ENCODE results near the gene NCK2.
"Not testable (repeated sequence)": the region's sequence is repeated elsewhere in the genome, so short reads cannot be mapped to it uniquely, and the experiment has no call there.

The NCK2 gene

DNA sequence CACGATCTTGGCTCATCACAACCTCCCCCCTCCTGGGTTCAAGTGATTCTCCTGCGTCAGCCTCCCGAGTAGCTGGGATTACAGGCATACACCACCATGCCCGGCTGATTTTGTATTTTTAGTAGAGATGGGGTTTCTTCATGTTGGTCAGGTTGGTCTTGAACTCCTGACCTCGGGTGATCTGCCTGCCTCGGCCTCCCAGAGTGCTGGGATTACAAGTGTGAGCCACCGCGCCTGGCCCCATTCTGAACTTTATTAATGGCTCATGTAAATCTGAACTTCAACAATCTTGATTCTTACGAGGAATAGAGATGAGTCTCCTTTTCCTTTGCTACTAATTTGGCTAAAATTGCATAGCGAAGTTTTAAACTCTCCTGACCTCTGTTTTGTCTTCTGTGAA is 12.2 kb downstream of the NCK2 start:
- DNase-seq: not testable (repeated sequence)

DNA sequence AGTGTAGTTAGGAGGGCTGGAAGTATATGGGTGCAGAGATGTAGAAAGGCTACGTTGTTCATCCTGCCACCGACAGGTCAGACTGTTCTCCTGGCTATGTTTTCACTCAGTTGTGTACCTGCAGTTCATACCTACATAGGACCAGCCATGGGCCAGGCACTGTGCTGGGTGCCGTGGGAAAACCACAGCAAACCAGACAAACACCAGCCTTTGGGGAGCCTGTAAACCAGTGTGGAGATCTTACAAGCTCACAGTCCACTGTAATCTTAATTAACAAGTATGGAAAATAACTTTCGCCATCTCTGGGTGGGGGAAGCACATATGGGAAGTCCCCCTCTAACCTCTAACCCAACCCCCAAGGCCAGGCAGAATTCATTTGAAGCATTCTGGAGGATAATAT is 12.7 kb downstream of the NCK2 start:
- DNase-seq: no peak

DNA sequence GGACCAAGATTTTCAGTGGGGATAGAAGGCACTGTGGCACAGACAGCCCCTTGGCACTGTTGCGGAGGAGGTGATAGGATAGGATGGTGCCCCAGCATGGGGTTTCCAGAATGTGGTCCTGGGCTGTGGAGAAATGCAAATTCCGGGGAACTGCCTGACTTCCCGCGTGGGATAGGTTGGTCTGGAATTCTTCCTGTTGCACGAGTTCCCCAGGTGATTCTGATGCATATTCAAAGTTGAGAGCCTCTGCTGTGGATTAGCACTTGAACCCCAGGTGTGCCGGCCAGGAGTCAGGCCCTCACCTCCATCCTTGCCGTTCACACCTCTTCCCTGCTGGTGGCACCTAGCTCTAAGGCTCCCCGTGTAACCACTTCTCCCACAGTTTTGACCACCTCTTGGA is 15.5 kb downstream of the NCK2 start:
- no peak for DNase-seq

DNA sequence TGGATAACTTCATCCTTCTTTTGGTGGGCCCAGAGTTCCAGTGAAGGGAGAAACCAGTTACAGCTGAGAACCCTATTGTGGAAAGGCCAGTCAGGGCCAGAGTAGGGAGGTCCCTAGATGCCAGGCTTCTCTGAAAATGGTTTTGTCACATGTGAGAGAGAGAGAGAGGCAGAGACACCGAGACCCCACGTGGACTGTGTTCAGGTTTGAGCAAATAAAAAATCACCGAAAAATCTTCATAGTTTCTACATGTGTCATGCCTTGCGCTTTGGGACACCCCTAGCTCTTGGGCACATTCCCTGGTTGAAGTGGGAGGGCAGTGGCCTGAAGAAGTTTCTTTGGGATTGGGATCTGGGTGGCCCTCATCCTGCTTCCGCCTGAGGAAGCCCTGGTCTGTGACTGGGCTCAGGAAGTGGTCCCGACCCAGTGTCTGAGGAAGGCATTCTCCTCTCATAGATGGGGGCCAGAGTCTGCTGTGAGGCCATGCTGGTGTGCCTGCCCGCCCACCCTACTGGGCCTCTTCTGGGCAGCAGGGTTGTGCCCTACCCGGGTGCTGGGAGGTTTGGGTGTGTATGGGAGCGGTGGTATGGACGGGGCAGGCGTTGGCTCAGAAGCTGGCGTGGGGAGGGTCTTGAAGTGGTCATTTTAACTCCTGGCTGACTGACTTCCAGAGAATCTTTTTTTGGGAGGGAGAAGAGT is 16.1 kb downstream of the NCK2 start:
- DNase-seq: no peak

DNA sequence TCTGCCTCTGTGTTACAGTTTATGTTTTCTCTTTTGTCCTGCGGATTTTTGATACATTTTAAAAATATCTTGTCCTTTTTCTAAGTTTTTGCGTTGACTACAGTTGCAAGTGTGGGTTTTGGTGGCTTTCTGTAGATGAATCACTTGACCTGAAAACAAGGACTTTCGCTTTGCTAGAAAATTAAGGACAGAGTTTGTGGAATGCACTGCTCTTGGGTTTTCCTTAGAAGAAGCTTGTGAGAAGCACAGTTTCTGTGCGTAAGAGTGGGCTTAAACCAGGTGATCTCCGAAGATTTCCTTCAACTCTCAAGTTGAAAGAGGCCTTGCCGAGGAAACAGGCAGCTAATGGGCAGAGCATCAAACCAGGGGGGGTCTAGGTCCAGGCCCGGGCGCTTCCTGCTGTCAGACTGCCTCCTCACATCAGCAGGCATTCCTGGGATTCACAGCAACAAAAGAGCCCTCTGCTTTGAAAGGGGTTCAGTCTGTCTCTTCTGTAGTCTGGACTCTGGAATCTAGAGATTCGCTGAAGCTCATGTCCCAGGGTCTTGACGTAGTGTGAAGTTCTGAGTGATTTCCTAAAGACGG is 17.3 kb downstream of the NCK2 start:
- no peak for DNase-seq

DNA sequence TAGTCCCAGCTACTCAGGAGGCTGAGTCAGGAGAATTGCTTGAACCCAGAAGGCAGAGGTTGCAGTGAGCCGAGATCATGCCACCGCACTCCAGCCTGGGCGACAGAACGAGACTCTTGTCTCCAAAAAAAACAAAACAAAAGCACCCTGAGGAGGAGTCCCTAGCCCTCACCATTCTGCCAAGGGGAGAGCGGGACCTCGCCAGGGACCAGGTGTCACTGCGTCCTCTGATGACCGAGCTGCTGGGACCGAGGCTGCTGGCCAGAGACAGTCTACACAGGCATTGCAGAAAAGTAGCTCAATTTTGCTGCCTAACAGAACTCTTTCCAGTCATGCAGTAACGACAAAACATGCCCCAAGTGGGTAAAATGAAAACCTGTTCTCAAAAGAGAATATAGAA is 18.4 kb downstream of the NCK2 start:
- DNase-seq: no peak

DNA sequence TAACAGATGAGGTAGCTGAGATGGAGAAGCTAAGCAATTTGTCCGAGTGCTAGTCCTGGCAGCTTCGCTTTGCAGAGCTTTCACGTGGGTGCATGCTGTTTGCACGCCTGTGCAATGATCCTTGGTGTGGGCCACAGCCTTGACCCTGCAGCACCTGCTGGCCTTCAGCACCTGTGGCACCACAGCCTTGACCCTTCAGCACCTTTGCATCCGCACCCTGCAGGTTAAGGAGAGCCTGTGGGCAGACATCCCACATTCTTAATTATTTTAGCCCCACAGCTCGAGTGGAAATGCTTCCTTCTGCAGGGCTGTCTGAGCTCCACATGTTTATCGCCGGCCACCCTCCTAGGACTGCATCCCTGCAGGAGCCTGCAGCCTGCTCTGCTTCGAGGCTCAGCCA is 19.3 kb downstream of the NCK2 start:
- no peak for DNase-seq

DNA sequence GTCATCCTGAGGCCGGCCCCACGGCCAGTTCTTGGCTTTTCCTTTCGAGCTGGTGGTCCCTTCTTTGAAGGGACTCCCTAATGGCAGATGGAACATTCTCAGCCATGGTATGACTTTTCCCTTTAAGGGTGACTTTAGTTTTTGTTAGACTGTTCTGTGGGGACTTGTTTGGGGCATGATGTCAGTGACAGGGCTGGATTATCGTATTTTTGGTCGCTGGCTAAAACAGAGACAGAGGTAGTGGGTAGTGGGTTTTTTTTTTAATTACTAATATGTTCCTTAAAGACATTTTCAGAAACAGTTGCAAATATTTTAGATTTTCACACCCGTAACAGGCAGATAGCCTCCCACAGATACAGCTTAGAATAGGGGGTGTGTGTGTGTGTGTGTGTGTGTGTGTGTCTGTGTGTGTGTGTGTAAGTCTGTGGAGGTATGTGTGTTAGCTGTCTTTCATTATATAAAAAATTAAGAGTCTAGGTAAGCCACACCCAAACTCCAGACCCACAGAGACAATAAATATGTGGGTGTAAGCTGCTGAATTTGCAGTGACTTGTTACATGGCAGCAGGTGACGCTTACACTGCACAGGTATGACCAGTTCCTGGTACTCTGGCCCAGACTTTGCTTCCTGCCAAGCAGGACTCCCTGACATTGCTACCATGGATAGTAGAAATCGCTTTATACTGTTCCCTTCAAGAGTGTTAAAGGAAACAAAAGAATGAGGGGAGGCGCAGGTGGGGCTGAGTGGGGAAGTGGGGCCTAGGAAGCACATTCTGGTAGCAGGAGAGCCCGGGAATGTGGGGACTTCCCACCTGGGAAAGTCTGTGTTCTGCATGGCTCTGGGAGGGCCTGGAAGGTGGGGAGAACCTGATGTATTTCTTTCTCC is 20.9 kb downstream of the NCK2 start:
- DNase-seq: no peak

DNA sequence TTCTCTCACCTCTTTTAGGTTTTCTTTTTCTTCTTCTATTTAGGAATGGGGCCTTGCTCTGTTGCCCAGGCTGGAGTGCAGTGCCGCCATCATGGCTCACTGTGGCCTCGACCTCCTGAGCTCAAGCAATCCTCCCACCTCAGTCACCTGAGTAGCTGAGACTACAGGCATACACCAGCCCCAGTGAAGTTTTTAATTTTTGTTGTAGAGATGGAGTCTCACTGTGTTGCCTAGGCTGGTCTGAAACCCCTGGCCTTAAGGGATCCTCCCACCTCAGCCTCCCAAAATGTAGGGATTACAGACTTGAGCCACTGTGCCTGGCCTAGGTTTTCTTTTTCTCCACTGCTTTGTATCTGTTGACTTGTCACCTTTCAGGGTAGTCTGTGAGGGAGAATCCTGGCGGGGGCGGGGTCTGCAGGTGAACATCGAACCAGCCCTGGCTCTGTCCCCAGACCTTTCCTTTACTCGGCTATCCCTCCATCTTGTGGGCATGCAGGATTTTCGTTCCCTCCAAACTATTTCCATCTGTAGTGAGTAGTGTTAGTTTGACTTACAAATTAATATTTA is 21.7 kb downstream of the NCK2 start:
- DNase-seq: no peak

DNA sequence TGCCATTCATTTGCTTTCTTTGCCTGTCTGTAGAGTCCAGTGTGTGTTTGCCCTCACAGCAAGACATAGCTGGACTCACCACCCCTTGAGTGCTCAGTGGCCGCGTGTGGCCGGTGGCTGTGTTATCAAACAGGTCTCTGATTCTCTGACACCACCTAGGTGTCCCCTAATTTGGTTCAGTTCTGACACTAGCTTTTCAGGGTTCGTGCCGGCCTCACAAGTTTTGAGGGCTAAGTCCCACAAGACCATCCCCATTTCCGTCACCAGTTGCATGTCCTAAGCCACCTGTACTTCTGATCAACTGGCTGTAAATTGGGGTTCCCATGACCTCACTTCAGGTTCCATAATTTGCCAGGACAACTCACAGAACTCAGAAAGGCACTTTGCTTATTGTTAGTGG is 23.5 kb downstream of the NCK2 start:
- no peak for DNase-seq

DNA sequence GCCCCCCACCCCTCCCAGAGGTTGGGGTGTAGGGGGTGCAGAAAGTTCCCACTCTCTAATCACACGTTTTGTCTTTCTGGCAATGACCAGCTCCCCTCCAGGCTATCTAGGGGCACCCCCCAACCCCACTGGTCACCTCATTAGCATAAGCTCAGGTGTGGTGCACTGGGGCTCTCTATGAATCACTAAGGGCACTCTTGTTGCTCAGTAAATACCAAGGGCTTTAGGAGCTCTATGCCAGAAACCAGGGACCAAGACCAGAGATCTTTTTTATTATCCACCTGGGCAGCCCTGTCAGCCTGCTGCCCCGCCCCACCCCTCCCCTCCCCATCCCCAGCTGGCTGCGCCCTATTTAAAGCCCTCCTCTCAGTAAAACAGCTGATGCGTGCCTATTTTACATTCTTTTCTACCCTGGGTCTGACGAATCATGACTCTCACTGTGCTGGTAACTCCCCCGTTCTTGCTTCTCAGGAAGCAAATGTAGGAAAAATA is 24.3 kb downstream of the NCK2 start:
- DNase-seq: peak in 1 of 3 experiments; percentile 2

DNA sequence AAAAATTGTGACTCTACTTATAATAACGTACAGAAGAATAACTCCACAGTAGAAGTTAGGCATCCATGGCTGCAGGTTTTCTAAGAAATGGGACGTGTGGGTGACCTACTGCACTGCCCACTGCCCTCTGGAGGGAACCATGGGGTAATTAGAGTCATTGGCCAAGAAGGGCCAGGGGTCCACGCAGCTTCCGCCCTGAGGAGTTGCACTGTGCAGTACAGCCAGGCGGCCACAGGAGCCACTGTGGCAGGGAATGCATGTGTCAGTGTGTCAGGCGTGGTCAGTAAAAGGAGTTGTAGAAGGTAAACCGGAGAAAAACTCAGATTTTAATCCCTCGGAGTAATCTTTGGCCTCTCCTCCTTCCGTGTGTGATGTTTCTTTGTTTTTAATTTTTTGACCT is 24.8 kb downstream of the NCK2 start:
- no peak for DNase-seq

DNA sequence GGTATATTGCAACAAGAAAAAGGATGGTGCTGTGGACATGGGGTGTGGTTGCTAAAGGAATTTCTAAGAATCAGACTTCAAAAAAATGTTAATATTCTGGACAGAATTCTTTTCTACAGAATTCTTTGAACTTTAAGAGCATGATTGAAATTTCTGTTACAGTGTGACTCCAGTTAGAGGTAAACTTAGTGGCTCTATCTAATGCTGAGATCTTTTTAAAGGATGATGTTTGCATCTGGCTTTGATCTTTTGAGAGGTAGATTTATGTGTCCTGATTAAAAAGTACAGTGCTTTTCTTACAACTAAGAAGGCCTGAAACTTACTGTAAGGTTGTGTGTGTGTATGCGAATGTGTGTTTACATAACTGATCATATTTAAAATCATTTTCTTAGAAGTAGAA is 25.4 kb downstream of the NCK2 start:
- no peak for DNase-seq

DNA sequence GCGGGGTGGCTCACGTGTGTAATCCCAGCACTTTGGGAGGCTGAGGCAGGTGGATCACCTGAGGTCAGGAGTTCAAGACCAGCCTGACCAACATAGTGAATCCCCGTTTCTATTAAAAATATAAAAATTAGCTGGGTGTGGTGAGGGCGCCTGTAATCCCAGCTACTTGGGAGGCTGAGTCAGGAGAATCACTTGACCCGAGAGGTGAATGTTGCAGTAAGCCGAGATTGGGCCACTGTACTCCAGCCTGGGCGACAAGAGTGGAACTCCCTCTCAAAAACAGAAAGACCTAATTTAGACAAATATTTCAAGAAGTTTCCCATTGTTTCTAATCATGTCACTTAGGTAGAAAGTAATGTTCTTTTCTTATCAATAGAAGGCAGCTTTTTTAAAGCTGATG is 26.6 kb downstream of the NCK2 start:
- DNase-seq: not testable (repeated sequence)

DNA sequence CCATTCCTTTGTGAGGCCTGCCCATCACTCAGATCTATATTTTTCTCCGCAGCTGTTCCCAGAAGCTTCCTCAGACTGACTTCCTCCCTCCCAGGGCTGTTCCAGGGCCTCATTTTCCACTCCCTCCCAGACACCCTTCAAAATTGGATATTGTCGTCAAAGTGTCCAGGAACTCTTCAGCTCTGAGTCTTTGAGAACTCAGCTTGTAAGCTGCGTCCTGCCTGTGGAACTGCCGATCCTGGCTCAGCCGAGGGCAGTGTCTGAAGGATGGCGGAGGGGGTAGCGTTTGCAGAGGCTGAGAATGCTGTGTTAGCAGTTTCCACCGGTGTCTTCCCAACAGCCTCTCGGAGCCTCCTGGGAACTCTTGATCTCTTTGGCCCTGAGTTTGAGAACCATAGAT is 27.1 kb downstream of the NCK2 start:
- no peak for DNase-seq

DNA sequence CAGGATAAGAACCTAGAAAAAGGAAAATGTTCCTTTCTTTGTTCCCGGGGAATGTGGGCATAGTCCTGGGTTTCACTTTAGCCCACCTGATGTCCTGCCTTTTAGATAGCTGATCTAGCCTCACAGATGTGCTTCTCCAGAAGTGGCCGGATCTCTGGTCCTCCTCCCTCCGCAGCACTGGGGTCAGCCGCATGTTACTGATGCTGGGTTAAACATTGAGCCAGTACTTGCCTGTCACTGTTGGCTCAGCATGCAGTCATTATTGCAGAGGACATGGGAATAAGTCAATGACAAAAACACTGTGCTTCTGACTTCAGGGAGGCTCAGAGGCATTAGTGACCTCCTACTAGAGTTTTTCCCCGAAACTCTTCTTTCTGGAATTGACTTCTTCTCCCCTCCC is 27.6 kb downstream of the NCK2 start:
- DNase-seq: no peak

DNA sequence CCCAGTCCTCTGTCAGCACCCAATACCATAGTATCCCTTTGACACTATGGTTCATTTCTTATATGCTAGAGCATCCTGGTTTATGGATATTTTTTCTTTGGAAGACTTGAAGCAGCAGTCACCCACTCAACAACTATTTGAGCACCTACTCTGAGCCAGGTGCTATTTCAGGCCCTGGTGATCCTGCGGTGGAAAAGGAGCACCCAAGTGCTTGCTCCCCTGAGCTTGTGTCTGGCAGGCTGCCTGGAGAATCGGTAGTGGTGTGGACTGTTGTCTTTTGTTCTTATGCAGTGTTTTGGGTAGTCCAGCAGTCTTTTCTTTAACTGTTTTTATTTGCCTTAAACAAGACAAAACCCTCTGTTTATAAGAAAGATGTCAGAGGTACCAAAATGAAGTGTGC is 28.9 kb downstream of the NCK2 start:
- peak in 1 of 3 experiments; percentile 11 for DNase-seq

DNA sequence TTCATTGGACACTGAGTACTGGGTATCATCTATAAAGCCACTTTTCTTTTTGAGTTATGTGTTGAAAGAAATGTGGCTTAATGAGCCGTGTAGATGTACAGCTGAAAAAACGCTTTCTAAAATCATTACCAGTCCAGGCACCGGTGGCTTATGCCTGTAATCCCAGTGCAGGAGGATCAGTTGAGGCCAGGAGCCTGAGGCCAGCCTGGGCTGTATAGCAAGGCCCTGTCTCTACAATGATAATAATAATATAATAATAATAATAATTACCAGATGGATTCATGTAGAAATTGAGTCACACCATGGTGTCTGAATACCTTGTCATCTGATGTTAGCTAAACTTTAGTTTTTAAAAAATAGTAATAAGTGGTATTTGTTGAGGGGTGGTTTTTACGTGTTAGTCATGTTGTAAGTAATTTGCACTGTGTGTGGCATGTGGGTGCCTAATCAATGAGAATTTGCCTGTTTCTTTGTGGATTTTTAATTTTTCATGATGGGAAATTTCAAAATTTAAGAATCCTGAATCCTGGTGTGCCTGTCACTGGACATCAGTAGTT is 30.1 kb downstream of the NCK2 start:
- no peak for DNase-seq

DNA sequence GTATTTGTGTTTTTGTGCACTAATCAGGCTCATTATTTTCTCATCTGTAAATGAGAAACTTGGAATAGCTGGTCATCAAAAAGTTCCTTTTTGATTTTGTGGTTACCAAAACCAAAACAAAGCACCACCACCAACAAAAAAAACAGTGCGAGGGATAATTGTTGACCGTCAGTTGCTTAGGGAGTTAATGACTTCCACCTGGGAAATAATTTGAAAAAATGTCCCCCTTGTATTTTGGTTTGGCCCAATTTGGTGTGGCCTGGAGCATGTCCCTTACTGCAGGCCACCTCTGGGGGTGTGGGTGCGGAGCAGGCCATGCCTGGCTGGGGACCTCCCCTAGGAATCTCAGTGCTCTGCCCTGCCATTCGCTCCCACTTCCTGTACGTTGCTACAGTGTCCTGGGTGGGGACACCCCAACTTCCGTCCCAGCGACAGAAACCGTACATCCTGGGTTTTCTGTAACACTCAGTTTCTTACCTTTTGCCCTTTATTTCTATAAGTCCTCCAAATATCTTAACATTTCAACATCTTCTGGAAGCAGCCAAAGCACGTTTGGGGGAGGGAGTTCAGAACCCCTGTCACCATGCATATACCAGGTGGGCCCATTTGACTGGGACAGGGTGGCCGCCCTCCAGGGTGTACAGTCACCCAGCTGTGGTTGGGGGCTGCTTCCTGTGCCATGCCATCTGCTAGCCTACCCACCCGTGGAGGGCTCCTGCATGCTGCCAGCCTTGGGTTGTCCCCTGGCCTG is 31.3 kb downstream of the NCK2 start:
- DNase-seq: peak in 2 of 3 experiments; percentile 7 to 53

DNA sequence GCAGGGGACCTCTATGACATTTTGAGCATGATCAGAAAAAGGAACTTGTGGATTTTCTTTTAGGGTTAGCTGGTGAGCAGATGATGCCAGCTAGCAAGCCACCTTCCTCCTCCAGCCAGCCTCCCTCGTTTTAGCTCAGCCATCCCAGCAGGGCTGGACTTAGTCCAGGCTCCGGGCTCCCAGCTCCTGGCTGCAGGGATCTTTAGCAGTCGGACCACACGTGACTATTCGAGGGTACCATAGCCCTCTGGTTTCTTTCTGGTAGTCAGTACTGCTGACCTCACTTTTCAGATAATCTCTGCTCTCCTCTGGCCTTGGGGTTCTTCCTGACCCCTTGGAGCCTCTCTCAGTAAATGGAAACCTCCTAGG is 31.8 kb downstream of the NCK2 start:
- no peak for DNase-seq

DNA sequence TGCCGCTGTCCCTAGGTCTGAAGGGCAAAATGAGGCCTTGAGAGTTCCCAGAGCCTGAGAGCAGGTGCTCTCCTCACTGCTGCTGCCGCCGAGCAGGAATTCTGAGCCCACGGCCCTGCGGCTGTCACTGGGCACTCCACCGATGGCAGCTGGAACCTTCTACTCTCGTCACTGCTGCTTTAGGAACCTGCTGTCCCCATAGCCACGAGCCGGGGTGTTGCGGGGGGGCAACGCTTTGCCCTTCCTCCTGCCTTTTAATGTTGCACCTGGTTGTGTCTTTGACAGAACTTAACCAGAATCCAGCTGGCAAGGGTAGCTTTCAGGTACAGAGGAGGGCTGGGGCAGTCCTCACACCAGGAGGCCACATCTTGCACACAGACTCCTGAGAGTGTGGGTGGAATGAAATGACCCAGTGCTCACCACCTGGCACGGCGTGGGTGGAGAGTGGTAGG is 32.3 kb downstream of the NCK2 start:
- DNase-seq: peak in 1 of 3 experiments; percentile 12

DNA sequence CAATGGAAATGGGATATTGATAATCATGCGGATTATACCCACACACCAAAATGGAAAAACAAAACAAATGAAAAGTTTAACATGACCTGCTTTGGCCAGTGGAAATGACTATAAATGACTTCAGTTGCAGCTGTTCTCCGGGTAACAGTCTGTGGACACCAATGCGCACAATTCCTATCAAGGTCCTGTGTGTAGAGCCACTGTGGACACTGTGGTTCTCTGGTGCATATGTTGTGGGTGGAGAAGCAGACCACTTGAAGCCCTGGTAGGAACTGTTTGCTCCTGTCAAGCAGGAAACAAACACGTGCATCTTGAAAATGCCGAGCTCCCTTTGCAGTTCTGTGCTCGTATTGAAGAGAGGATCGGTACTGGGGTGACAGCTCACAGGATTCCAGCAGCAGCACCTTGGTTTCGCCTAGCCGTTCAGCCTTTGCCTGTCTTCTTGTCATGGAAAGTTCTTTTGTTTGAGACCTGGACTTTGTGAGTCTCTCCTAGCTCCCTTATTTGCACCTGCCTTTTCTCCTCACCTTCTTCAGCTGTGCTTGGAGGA is 32.9 kb downstream of the NCK2 start:
- DNase-seq: no peak
